Measurements from ENCODE around the gene TCF12. TPM values are rescaled to one million over a fixed set of nuclear protein-coding genes. Genes with fewer than 3 reads are reported as not detected.

Gene TCF12
- total RNA-seq, 1 experiment from 2014 or later = 125 TPM

DNA sequence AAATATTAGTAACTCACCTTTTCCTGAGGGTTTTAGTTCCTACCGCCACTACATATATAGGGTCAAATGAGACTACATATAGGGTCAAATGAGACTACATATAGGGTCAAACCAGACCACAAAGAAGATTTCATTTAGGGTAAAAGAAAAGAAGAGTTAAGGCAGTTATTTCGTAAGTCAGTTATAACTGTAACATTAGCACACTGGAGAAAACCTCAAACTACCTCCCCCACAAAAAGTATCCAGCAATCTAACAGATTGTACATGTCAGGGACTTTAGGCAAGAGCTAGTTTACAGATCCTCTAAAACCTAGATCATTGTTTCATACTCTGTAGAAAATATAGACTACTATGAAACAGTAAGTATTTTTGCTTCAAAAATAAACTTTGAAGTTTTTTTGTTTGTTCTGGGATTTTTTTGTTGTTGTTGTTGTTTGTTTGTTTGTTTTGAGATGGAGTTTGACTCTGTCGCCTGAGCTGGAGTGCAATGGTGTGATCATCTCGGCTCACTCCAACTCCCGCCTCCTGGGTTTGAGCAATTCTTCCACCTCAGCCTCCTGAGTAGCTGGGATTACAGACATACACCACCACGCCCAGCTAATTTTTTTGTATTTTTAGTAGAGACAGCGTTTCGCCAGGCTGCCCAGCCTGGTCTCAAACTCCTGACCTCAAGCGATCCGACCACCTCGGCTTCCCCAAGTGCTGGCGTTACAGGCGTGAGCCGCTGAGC, 365.5 kb downstream of the TCF12 start:
- DNase-seq (ENCODE audit: extremely low read depth, low read depth) = no peak

DNA sequence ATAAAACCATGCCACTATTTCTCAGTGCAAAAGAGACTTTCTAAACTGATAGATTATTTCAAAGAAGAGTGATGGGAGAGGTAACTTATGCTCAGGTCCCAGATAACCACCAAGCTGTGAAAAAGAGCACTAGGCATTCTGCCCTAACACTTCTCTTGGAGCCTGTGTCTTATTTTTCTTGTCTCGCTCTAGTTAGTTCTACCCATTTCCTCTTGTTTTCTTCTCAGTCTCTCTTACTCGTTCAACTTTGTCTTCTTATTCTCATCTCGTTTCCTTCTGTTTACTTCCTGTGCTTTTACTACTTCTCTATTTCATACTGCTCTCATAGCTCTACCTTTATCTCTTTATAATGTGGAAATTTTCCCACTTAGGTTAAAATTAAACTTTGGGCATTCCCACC, 366.1 kb downstream of the TCF12 start:
- no peak for DNase-seq (ENCODE audit: extremely low read depth, low read depth)

GRCh38 chr15:57285386-57285785, 366.9 kb downstream of the TCF12 start:
- DNase-seq (ENCODE audit: extremely low read depth, low read depth) = no peak

- DNase-seq (ENCODE audit: extremely low read depth, low read depth) = no peak
Measured at GRCh38 chr15:57286446-57287122, 368.1 kb downstream of the TCF12 start.

GRCh38 chr15:57287123-57287521, 368.7 kb downstream of the TCF12 start:
- no peak for DNase-seq (ENCODE audit: extremely low read depth, low read depth)

GRCh38 chr15:57288926-57289580, 370.6 kb downstream of the TCF12 start:
- no peak for DNase-seq (ENCODE audit: extremely low read depth, low read depth)

GRCh38 chr15:57290187-57290586, 371.7 kb downstream of the TCF12 start:
- no peak for DNase-seq (ENCODE audit: extremely low read depth, low read depth)

DNA sequence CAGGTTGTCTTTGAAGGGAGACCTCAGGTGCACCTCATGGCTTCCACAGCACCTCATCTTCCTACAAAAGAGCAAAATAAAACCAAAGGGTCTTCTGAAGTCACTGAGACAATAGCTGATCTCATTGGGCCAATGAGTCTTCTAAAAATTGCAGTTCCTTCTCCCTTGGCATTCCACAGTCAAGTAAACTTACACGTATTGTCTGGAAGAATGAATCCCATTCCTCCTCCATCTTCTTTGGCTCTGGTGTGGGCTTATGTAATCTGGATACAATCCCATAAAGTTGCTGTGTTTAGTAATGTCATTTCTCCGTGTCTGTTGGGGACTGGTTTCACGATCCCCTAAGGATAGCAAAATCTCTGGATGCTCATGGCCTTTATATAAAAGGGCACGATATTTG, 372.4 kb downstream of the TCF12 start:
- DNase-seq (ENCODE audit: extremely low read depth, low read depth) = no peak

- DNase-seq (ENCODE audit: extremely low read depth, low read depth) = no peak
Measured at GRCh38 chr15:57296473-57297162, 378.2 kb downstream of the TCF12 start.

DNA sequence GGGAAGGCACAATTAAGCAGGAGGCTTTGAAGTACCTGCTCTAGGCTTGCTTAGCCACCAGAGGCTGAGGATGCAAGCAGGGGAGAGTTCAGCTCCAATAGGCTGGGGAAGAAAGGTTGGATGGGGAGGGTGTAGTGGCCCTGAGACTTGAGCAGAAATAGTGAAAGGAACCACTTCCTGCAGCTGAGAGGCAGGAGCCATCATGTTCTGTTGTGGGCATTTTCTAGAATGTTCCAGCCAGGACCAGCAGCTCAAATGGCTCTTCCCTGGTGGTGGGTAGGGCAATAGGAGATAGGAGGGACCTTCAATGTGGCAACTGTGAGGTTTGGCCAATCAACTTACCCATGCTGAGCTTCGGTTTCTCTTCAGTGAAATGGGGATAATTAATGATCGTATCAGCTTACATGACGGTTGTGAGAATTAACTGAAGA, 378.7 kb downstream of the TCF12 start:
- DNase-seq (ENCODE audit: extremely low read depth, low read depth) = no peak

- no peak for DNase-seq (ENCODE audit: extremely low read depth, low read depth)
Measured at GRCh38 chr15:57297630-57298029, 379.2 kb downstream of the TCF12 start.

DNA sequence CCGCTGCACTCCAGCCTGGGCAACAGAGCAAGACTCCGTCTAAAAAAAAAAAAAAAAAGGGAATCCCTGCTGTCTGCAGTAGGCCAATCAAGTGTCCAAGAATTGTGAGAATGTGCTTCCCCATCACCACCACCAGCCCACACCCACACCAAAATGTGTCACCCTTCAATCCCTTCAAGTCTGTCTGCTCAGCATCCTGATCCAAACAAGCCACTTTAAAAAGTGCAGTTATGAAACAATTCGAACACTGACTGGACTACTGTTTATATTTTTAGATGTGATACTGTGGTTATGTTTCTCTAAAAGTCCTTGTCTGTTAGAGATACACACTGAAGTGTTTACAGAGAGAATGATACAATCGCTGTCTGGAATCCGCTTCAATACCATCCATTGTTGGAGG, 379.8 kb downstream of the TCF12 start:
- no peak for DNase-seq (ENCODE audit: extremely low read depth, low read depth)

DNA sequence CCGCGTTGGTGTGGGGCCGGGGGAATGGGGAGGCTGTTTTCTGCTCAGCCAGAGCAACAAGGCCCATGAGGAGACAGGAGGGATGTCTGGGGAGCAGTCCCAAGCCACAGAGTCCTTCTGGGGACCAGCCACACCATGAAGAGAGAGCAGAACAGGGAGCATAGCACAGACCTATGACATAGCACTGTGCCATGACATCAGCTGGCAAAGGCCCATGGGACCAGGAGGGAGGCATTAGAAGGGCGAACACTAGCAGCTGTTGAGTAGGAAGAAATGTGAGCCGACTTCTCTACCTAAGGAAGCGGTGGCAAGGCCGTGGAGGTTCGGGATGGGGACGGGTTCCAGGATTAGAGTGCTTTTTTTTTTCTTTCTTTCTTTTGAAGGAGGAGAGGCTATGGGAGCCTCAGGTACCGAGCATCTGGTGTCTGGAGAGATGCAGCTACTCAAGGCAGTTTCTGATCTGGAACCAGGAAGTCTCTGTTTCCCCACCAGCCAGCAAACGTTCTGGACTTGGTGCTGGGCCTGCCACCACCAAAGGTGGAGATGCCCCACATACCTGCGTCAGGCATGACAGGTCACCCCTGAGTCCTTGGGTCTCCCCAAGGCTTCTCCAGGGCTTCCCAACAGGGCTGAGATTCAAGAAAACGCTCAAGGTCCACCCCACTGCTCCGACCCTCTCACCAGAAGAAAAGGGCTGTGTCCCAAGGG, 380.6 kb downstream of the TCF12 start:
- DNase-seq (ENCODE audit: extremely low read depth, low read depth) = no peak

DNA sequence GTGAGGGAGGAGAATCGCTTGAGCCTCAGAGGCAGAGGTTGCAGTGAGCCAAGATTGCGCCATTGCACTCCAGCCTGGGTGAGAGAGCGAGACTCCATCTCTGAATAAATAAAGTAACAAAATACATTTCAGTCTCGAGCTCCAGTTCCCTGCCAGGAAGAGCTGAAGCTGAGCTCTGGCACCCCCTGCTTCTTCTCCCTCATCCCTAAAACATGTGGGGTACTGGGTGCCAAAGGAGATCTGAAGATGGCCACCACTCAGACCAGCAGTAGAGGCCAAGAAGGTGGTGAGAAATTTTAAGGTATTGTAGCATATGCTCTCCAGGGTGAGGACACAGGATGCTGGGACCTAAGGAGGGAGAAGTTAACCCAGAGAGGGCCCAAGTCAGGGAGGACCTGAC, 382.9 kb downstream of the TCF12 start:
- no peak for DNase-seq (ENCODE audit: extremely low read depth, low read depth)

- no peak for DNase-seq (ENCODE audit: extremely low read depth, low read depth)
Measured at GRCh38 chr15:57302640-57303257, 384.3 kb downstream of the TCF12 start.

DNA sequence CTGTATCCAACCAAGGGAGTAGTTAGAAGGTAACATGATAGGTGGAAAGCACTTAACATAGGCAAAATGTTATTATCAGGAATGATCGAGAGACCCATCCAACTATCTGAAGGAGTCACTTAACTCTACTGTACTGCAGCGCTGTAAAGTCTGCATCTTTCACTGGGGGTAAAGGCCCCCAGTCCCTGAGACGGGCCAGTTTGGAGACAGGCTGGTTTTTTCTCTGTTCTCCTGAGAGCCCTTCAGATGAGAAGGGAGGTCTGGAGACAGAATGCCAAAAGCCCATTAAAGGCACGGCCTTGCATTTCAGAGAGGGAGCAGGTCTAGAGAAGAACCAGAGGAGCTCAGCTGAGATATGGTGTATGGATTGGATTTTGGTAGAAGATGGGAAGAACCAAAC, 386.6 kb downstream of the TCF12 start:
- DNase-seq (ENCODE audit: extremely low read depth, low read depth) = no peak

DNA sequence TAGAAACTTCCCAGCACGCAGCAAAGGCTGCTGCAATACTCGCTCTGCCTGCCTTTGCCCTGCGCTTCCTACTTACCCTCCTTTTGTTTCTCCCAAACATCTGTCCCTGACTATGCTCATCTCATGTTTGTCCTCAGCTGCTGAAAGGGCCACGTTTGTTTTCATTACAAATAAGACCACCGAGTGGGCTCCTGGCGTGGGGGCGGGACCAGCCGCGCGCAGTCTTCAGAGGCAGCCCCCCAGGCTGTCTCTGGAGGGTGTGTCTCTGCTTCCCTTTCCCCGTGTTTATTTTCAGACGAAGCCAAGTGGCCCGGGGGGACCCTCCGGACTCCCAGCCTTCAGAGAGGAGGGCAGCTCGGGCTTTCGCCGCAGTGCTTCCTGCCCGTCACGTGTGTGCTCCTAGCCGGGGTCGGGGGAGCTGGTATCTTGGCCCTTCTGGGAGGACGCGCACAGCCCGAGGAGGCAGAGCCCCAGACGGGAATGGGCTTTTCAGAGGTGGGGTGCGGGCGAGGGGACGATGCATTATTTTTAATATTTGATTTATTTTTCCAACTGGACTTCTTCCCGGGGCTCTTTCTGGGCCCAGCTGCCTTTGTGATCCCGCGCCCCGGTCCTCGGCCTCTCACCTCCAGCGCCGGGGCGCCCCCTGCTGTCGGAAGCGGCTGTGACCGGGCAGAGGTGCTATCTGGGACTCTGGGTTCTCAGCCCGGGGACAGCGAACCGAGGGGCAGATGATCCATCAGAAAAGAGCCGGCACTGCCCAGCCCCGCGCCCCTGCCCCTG, 387.9 kb downstream of the TCF12 start:
- peak; percentile 65 for DNase-seq (ENCODE audit: extremely low read depth, low read depth)

- no peak for DNase-seq (ENCODE audit: extremely low read depth, low read depth)
Measured at GRCh38 chr15:57306944-57307411, 388.5 kb downstream of the TCF12 start.

- no peak for DNase-seq (ENCODE audit: extremely low read depth, low read depth)
Measured at GRCh38 chr15:57307527-57308169, 389.2 kb downstream of the TCF12 start.
